Calu3 (cell line): ENCODE measurements around the gene GDPD2. TPM values are rescaled to one million over a fixed set of nuclear protein-coding genes. Genes with fewer than 3 reads are reported as not detected.
A peak's percentile ranks its signal among the peaks of the same experiment; 100 is the strongest.

ENCODE experiments used
- BruUV-seq: library from RNA; stranded (reverse); fragments of 400-500 nt; replicated peaks from 2 replicates; lab custom pipeline; 2021; lab: Mats Ljungman, UMichigan
- CTCF ChIA-PET: fragments of 300-600 bp; sonication (Branson Sonifier 250); formaldehyde crosslinking; loops from one replicate; lab custom pipeline; 2022; ENCODE audit warnings: antibody characterized with exemption; lab: Charles Lee
- DNase-seq: peaks from one replicate; pipeline ENCODE4 v3.0.0; 2022
- H3K27ac Mint-ChIP-seq: one replicate; pipeline ENCODE4 v1.8.0; 2022; ENCODE audit warnings: mixed read lengths; ENCODE audit not compliant: unreplicated experiment
- H3K27me3 Mint-ChIP-seq: one replicate; pipeline ENCODE4 v1.8.0; 2022; ENCODE audit warnings: mixed read lengths; ENCODE audit not compliant: unreplicated experiment
- H3K36me3 Mint-ChIP-seq: one replicate; pipeline ENCODE4 v1.8.0; 2022; ENCODE audit warnings: mild to moderate bottlenecking, moderate library complexity, mixed read lengths; ENCODE audit not compliant: insufficient read depth, unreplicated experiment
- H3K4me1 Mint-ChIP-seq: one replicate; pipeline ENCODE4 v1.8.0; 2022; ENCODE audit warnings: mild to moderate bottlenecking, low read depth, mixed read lengths; ENCODE audit not compliant: unreplicated experiment
- H3K4me3 Mint-ChIP-seq: one replicate; pipeline ENCODE4 v1.8.0; 2022; ENCODE audit warnings: mild to moderate bottlenecking, low read depth, moderate library complexity, mixed read lengths; ENCODE audit not compliant: unreplicated experiment
- H3K9me3 Mint-ChIP-seq: one replicate; pipeline ENCODE4 v1.8.0; 2022; ENCODE audit warnings: low read depth, mixed read lengths; ENCODE audit not compliant: unreplicated experiment
- CTCF ChIP-seq: fragments of 200-600 bp; IDR thresholded peaks from one replicate; pipeline ENCODE4 v1.8.0; 2022; ENCODE audit warnings: antibody characterized with exemption; ENCODE audit not compliant: unreplicated experiment
- intact Hi-C: fragments of 100-400 bp; cut with micrococcal nuclease; formaldehyde crosslinking; loops from one replicate; pipeline ENCODE4 v1.10.0; 2022; ENCODE audit not compliant: unreplicated experiment
- total RNA-seq: library from RNA; stranded (reverse); gene quantifications from 2 replicates; pipeline ENCODE4 v1.2.3, GENCODE V29; 2022

The GDPD2 gene
- total RNA-seq, 1 experiment from 2014 or later, result not detected

GRCh38 chrX:70470850-70471289 lies 47.8 kb downstream of the GDPD2 start:
- Mint-ChIP-seq H3K4me1 (peaks cover 23% of the 10 kb centered on the region), H3K4me3 (no peak overlapping the region), H3K36me3 (peaks cover 6% of the 10 kb centered on the region), H3K9me3 (no peaks in the 10 kb centered on the region), H3K27ac (no peak overlapping the region), H3K27me3 (no peaks in the 10 kb centered on the region)
- CTCF ChIA-PET, result interaction anchor here (0.7 kb wide), 1 partner anchor 493 kb away, joined by 3 read pairs; no protein-coding TSS in a partner anchor
- BruUV-seq, result no TSS peak
- intact Hi-C loops, result no loop called here
- no peak for TF ChIP-seq CTCF
- DNase-seq, result no peak

GRCh38 chrX:70476166-70476933 lies 53.2 kb downstream of the GDPD2 start:
- BruUV-seq, result no TSS peak
- CTCF ChIA-PET, result interaction anchor here (1.2 to 1.5 kb wide), 2 partner anchors 24 to 53 kb away, joined by 4 to 5 read pairs; partner anchors contain the start of gene GDPD2
- no peak for DNase-seq
- H3K27me3 Mint-ChIP-seq, result no peaks in the 10 kb centered on the region
- H3K4me3 Mint-ChIP-seq, result peak overlapping the region; percentile 56
- H3K27ac Mint-ChIP-seq, result peak overlapping the region; percentile 96
- peaks cover 14% of the 10 kb centered on the region for H3K36me3 Mint-ChIP-seq
- H3K9me3 Mint-ChIP-seq, result no peaks in the 10 kb centered on the region
- H3K4me1 Mint-ChIP-seq, result peaks cover 58% of the 10 kb centered on the region
- no peak for TF ChIP-seq CTCF
- intact Hi-C loops, result loop anchor here (5.0 kb wide), 2 partner anchors 51 to 76 kb away; no protein-coding TSS in a partner anchor

GRCh38 chrX:70476934-70477733 lies 54.0 kb downstream of the GDPD2 start:
- BruUV-seq, result TSS peak; percentile 51
- CTCF ChIA-PET, result interaction anchor here (0.6 to 1.5 kb wide), 5 partner anchors 8 to 54 kb away, joined by 3 to 7 read pairs (median 4); partner anchors contain the start of gene GDPD2
- no peak for TF ChIP-seq CTCF
- peaks cover 66% of the 10 kb centered on the region for H3K4me1 Mint-ChIP-seq
- DNase-seq, result peak; percentile 83
- peaks cover 21% of the 10 kb centered on the region for H3K36me3 Mint-ChIP-seq
- H3K27ac Mint-ChIP-seq, result peak overlapping the region; percentile 96
- no peaks in the 10 kb centered on the region for H3K9me3 Mint-ChIP-seq
- intact Hi-C loops, result loop anchor here (5.0 kb wide), 2 partner anchors 50 to 75 kb away; no protein-coding TSS in a partner anchor
- H3K27me3 Mint-ChIP-seq, result no peaks in the 10 kb centered on the region
- H3K4me3 Mint-ChIP-seq, result peak overlapping the region; percentile 56

- no peaks in the 10 kb centered on the region for H3K9me3 Mint-ChIP-seq
- intact Hi-C loops, result loop anchor here (5.0 kb wide), 2 partner anchors 50 to 75 kb away; no protein-coding TSS in a partner anchor
These were observed 54.6 kb downstream of the GDPD2 start for GRCh38 chrX:70477734-70478075.

More at GRCh38 chrX:70477734-70478075, 54.6 kb downstream of the GDPD2 start:
- DNase-seq, result no peak
- no peaks in the 10 kb centered on the region for H3K27me3 Mint-ChIP-seq
- BruUV-seq, result no TSS peak
- H3K4me3 Mint-ChIP-seq, result peak overlapping the region; percentile 56
- CTCF ChIA-PET, result interaction anchor here (0.6 to 1.2 kb wide), 3 partner anchors 8 to 37 kb away, joined by 3 to 4 read pairs (median 3); no protein-coding TSS in a partner anchor
- peaks cover 68% of the 10 kb centered on the region for H3K4me1 Mint-ChIP-seq
- no peak for TF ChIP-seq CTCF
- peak overlapping the region; percentile 96 for H3K27ac Mint-ChIP-seq
- H3K36me3 Mint-ChIP-seq, result peaks cover 26% of the 10 kb centered on the region
